ENCODE results near the gene ZFYVE21. TPM values are rescaled to one million over a fixed set of nuclear protein-coding genes. Genes with fewer than 3 reads are reported as not detected.
A peak's percentile ranks its signal among the peaks of the same experiment; 100 is the strongest.

Gene ZFYVE21
- total RNA-seq, 2 donors from 2014 or later = 97.1 to 159 TPM

DNA sequence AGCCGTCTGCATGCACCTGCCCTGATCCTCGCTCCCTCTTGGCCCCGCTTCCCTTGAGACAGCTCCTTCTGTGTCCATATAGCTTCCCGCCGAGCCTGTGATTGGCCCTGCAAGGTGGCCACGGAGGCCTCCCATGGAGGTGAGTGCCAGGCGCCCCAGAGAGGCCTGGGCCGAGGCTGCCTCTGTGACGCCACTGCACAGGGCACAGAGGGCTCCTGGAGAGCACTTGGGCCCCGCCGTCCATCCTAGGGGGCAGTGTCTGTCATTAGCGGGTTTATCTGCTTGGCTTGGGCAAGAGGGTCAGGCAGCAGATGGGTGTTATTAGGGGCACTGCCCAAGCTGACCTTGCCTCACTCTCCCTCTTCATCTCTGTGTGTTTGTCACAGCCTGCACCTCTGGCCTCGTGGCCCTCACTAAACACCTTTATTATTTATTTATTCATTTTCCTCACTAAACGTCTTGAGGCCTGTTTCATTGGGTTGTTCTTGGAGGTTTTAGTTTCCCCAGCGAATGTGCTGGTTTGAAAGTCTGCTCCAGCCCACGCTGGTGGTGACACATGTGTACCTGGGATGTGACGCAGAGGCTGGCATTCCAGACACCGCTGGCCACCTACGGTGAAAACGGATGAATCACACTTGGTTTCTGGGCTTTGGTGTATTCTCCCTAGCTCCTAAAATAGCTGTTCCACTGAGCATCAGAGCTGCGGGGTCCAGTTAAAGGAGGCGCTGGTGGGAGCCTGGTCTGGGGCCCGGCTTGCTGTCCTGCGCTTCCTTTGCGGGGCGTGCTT, 5.9 kb downstream of the ZFYVE21 start:
- TF ChIP-seq CTCF (IDR thresholded peaks at IDR 0.05) = no peak
- Histone ChIP-seq H3K4me3 (no peak overlapping the region), H3K36me3 (no peaks in the 10 kb centered on the region), H3K27me3 (replicated peaks; ENCODE audit: insufficient read depth) (no peaks in the 10 kb centered on the region), H3K4me1 (ENCODE audit: control insufficient read depth in 1 of 2, low read depth in 2 of 2) (peaks cover 22 to 95% of the 10 kb centered on the region in 2 donors), H3K9me3 (no peaks in the 10 kb centered on the region), H3K27ac (peak overlapping the region; percentile 91)
- no peak for DNase-seq (ENCODE audit: low spot score)
- ATAC-seq (ENCODE audit: insufficient number of reproducible peaks, low FRiP score, low read depth) = no peak

DNA sequence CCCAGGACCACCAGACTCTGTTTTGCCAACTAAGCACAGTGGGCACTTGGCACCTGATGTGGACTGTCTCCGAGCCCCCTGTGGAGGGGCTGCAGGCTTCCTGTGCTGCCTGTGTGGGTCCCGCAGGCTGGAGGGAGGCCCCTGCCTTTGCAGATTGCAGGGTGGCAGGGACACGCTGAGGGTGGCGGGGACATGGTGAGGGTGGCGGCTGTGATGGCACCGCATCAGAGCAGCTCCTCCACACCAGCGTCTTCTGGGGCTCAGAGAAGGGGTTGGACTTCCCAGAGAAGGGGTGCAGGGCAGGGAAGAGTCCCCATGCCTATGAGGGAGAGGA, 8.1 kb downstream of the ZFYVE21 start:
- Histone ChIP-seq H3K4me3 (peak overlapping the region; percentile 53), H3K36me3 (peaks cover 9% of the 10 kb centered on the region), H3K9me3 (no peaks in the 10 kb centered on the region), H3K4me1 (ENCODE audit: control insufficient read depth in 1 of 2, low read depth in 2 of 2) (peaks cover 22 to 73% of the 10 kb centered on the region in 2 donors), H3K27ac (peak overlapping the region; percentile 91), H3K27me3 (replicated peaks; ENCODE audit: insufficient read depth) (no peaks in the 10 kb centered on the region)
- ATAC-seq (ENCODE audit: insufficient number of reproducible peaks, low FRiP score, low read depth) = no peak
- no peak for DNase-seq (ENCODE audit: low spot score)
- TF ChIP-seq CTCF (IDR thresholded peaks at IDR 0.05) = no peak

GRCh38 chr14:103724116-103724515, 8.5 kb downstream of the ZFYVE21 start:
- DNase-seq (ENCODE audit: low spot score) (no peak), ATAC-seq (ENCODE audit: insufficient number of reproducible peaks, low FRiP score, low read depth) (no peak)
- Histone ChIP-seq H3K36me3 (peaks cover 13% of the 10 kb centered on the region), H3K9me3 (no peaks in the 10 kb centered on the region), H3K27ac (peak overlapping the region; percentile 91), H3K4me3 (peak overlapping the region; percentile 53), H3K4me1 (ENCODE audit: control insufficient read depth in 1 of 2, low read depth in 2 of 2) (peaks cover 22 to 70% of the 10 kb centered on the region in 2 donors), H3K27me3 (replicated peaks; ENCODE audit: insufficient read depth) (no peaks in the 10 kb centered on the region)
- peak; percentile 15 for TF ChIP-seq CTCF (IDR thresholded peaks at IDR 0.05)

- DNase-seq (ENCODE audit: low spot score) (no peak), ATAC-seq (ENCODE audit: insufficient number of reproducible peaks, low FRiP score, low read depth) (no peak)
- H3K4me1 ChIP-seq (ENCODE audit: control insufficient read depth in 1 of 2, low read depth in 2 of 2) = peaks cover 22 to 62% of the 10 kb centered on the region in 2 donors
- no peak overlapping the region for H3K4me3 ChIP-seq
- no peaks in the 10 kb centered on the region for H3K27me3 ChIP-seq (replicated peaks; ENCODE audit: insufficient read depth)
- no peak for TF ChIP-seq CTCF (IDR thresholded peaks at IDR 0.05)
- no peaks in the 10 kb centered on the region for H3K9me3 ChIP-seq
- H3K36me3 ChIP-seq = peaks cover 23% of the 10 kb centered on the region
- peak overlapping the region; percentile 91 for H3K27ac ChIP-seq
Measured at GRCh38 chr14:103725001-103725682, 9.5 kb downstream of the ZFYVE21 start.

GRCh38 chr14:103725739-103726395, 10.3 kb downstream of the ZFYVE21 start:
- Histone ChIP-seq H3K4me1 (ENCODE audit: control insufficient read depth in 1 of 2, low read depth in 2 of 2) (peaks cover 22 to 65% of the 10 kb centered on the region in 2 donors), H3K27me3 (replicated peaks; ENCODE audit: insufficient read depth) (no peaks in the 10 kb centered on the region), H3K4me3 (no peak overlapping the region), H3K36me3 (peaks cover 25% of the 10 kb centered on the region), H3K9me3 (no peaks in the 10 kb centered on the region), H3K27ac (peak overlapping the region in 1 of 2 donors; percentile 91)
- no peak for DNase-seq (ENCODE audit: low spot score)
- no peak for ATAC-seq (ENCODE audit: insufficient number of reproducible peaks, low FRiP score, low read depth)
- no peak for TF ChIP-seq CTCF (IDR thresholded peaks at IDR 0.05)

All from thoracic aorta (tissue), 2 donors.